BJ (cell line): Measurements from ENCODE around the gene GPHA2. TPM values are rescaled to one million over a fixed set of nuclear protein-coding genes. Genes with fewer than 3 reads are reported as not detected.

Source experiments
- CTCF ChIA-PET: fragments of 350-600 bp; formaldehyde crosslinking; extraction: SDS; loops from one replicate; lab custom pipeline; 2021; ENCODE audit warnings: antibody characterized with exemption, inconsistent platforms; lab: Yijun Ruan, JAX
- POLR2A ChIA-PET: fragments of 300-600 bp; sonication (Branson Sonifier 250); formaldehyde crosslinking; extraction: SDS; loops from one replicate; lab custom pipeline; 2021; ENCODE audit warnings: antibody characterized with exemption; lab: Charles Lee
- DNase-seq: peaks from one replicate; pipeline ENCODE4 v3.0.0-alpha.2; 2011; ENCODE audit warnings: low read depth
- H3K27me3 ChIP-seq: 2 replicates; pipeline ENCODE4 v1.6.0; 2011; ENCODE audit warnings: low read length; ENCODE audit not compliant: control insufficient read depth, insufficient read depth
- H3K36me3 ChIP-seq: 2 replicates; pipeline ENCODE4 v1.5.1; 2011; ENCODE audit warnings: low read length; ENCODE audit not compliant: control insufficient read depth, insufficient read depth
- H3K4me3 ChIP-seq: 2 replicates; pipeline ENCODE4 v1.5.1; 2011; ENCODE audit warnings: low read depth, mild to moderate bottlenecking, control low read depth, low read length
- CTCF ChIP-seq: IDR thresholded peaks from 2 replicates; pipeline ENCODE4 v1.5.1; 2011; ENCODE audit warnings: low read depth, mild to moderate bottlenecking, control low read depth, inconsistent platforms, low read length, moderate library complexity; ENCODE audit not compliant: insufficient read depth
- polyA plus RNA-seq: library from polyadenylated mRNA; depleted of rRNA; stranded (reverse); fragments of >200 nt; gene quantifications from 2 replicates; pipeline ENCODE4 v1.2.3, GENCODE V29; 2011

The GPHA2 gene
- polyA plus RNA-seq, 1 experiment = not detected

GRCh38 chr11:64931290-64931689 lies 4.4 kb downstream of the GPHA2 start:
- DNase-seq = no peak
- Histone ChIP-seq H3K36me3 (peaks cover 39% of the 10 kb centered on the region), H3K27me3 (no peaks in the 10 kb centered on the region), H3K4me3 (no peak overlapping the region)
- ChIA-PET CTCF (interaction anchor here (1.2 kb wide), 1 partner anchor 83 kb away, joined by 4 read pairs; the partner anchor contains the start of gene ARL2), POLR2A (no interaction called here)
- TF ChIP-seq CTCF = no peak

- no peaks in the 10 kb centered on the region for H3K27me3 ChIP-seq
- no peak for TF ChIP-seq CTCF
- POLR2A ChIA-PET = interaction anchor here (0.6 kb wide), 1 partner anchor 147 kb away, joined by 9 read pairs; no protein-coding TSS in a partner anchor
- H3K36me3 ChIP-seq = peaks cover 39% of the 10 kb centered on the region
- CTCF ChIA-PET = interaction anchor here (0.8 kb wide), 1 partner anchor 66 kb away, joined by 4 read pairs; the partner anchor contains the start of gene BATF2
- DNase-seq = no peak
- no peak overlapping the region for H3K4me3 ChIP-seq
These were observed 5.4 kb downstream of the GPHA2 start for GRCh38 chr11:64930340-64930739.

DNA sequence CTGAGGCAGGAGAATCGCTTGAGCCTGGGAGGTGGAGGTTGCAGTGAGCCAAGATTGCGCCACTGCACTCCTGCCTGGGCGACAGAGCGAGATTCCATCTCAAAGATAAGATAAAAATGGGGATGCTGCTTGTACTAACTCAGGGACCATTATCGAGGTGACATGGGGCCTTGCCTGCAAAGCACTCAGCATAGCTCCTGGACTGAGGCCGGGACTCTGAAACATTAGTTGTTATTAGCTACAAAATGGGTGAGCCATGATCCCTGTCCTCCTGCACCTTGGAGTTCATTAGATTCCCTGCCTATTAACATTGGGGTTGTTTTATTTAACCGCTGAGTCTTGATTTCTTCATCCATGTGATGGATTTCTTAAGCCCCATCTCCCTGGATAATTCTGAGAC lies 6.1 kb downstream of the GPHA2 start:
- no peak for TF ChIP-seq CTCF
- ChIA-PET POLR2A (interaction anchor here (0.6 kb wide), 2 partner anchors 35 to 146 kb away, joined by 3 to 9 read pairs; no protein-coding TSS in a partner anchor), CTCF (no interaction called here)
- Histone ChIP-seq H3K4me3 (no peak overlapping the region), H3K36me3 (peaks cover 38% of the 10 kb centered on the region), H3K27me3 (no peaks in the 10 kb centered on the region)
- DNase-seq = no peak

DNA sequence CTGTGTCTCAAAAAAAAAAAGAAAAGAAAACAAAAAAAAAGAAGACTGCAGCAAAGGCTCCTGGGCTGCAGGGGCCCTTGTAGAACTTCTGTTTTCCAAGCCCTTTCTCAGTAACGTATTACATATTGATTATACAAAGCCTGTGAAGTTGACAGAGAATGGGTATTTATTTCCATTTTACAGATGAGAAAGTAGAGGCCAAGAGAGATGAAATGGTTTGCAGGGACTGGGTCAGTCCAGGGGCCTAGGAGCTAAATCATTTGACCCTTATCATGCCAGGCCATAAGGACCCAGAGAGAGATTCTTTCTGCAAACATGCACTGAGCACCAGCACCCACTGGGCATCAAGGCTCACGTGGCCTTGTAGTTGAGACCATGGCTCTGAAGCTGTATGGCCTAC lies 6.7 kb downstream of the GPHA2 start:
- Histone ChIP-seq H3K27me3 (no peaks in the 10 kb centered on the region), H3K4me3 (no peak overlapping the region), H3K36me3 (peaks cover 37% of the 10 kb centered on the region)
- DNase-seq = no peak
- POLR2A ChIA-PET = no interaction called here
- TF ChIP-seq CTCF = no peak
- CTCF ChIA-PET = no interaction called here

- CTCF ChIA-PET = no interaction called here
- DNase-seq = no peak
- no peaks in the 10 kb centered on the region for H3K27me3 ChIP-seq
- no peak for TF ChIP-seq CTCF
- POLR2A ChIA-PET = no interaction called here
- no peak overlapping the region for H3K4me3 ChIP-seq
- peaks cover 18% of the 10 kb centered on the region for H3K36me3 ChIP-seq
These were observed 9.0 kb downstream of the GPHA2 start for GRCh38 chr11:64926689-64927088.
